Measurements from ENCODE around the gene PEAR1. TPM values are rescaled to one million over a fixed set of nuclear protein-coding genes. Genes with fewer than 3 reads are reported as not detected.

Gene PEAR1
- total and polyA plus RNA-seq, 2 donors (not counting 1 experiment from before 2014, with no cell fraction given): 0.03 TPM; not detected in 1

GRCh38 chr1:156851779-156852417 lies 41.6 kb upstream of the PEAR1 start:
- ChIA-PET CTCF (interaction anchor here (1.6 kb wide), 1 partner anchor 162 kb away, joined by 6 read pairs; no protein-coding TSS in a partner anchor), POLR2A (no interaction called here)
- TF ChIP-seq, protein P1, sequence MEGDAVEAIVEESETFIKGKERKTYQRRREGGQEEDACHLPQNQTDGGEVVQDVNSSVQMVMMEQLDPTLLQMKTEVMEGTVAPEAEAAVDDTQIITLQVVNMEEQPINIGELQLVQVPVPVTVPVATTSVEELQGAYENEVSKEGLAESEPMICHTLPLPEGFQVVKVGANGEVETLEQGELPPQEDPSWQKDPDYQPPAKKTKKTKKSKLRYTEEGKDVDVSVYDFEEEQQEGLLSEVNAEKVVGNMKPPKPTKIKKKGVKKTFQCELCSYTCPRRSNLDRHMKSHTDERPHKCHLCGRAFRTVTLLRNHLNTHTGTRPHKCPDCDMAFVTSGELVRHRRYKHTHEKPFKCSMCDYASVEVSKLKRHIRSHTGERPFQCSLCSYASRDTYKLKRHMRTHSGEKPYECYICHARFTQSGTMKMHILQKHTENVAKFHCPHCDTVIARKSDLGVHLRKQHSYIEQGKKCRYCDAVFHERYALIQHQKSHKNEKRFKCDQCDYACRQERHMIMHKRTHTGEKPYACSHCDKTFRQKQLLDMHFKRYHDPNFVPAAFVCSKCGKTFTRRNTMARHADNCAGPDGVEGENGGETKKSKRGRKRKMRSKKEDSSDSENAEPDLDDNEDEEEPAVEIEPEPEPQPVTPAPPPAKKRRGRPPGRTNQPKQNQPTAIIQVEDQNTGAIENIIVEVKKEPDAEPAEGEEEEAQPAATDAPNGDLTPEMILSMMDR (IDR thresholded peaks at IDR 0.05): no peak
- no peak for TF ChIP-seq EZH2 (IDR thresholded peaks at IDR 0.05; ENCODE audit: borderline replicate concordance, insufficient read depth, low read depth, low read length, poor library complexity, severe bottlenecking)
- Histone ChIP-seq H3K4me1 (ENCODE audit: control insufficient read depth in 2 of 2, insufficient read depth in 2 of 2, low read length in 2 of 2) (peaks cover 0 to 5% of the 10 kb centered on the region in 2 donors), H2AFZ (ENCODE audit: insufficient read depth, low read depth, low read length, poor library complexity, severe bottlenecking) (no peak overlapping the region), H4K20me1 (ENCODE audit: control insufficient read depth, insufficient read depth, low read length, poor library complexity, severe bottlenecking) (no peaks in the 10 kb centered on the region), H3K36me3 (replicated peaks in 1 of 2; ENCODE audit: control extremely low read depth in 1 of 2, control insufficient read depth in 1 of 2, extremely low read depth in 1 of 2, insufficient read depth in 2 of 2, low read length in 1 of 2) (no peaks in the 10 kb centered on the region), H3K9ac (ENCODE audit: low read length) (no peak overlapping the region), H3K4me2 (replicated peaks; ENCODE audit: low read depth, low read length, poor library complexity, severe bottlenecking) (no peak overlapping the region), H3K9me3 (ENCODE audit: control extremely low read depth in 1 of 3, control insufficient read depth in 2 of 3, insufficient read depth in 1 of 3, low read length in 2 of 3) (peaks cover 0 to 4% (median 0%) of the 10 kb centered on the region in 3 donors), H3K4me3 (ENCODE audit: control extremely low read depth in 1 of 5, extremely low read depth in 1 of 5, insufficient read depth in 1 of 5, low read depth in 2 of 5, low read length in 4 of 5) (no peak overlapping the region), H3K27ac (ENCODE audit: low read length in 2 of 2) (no peak overlapping the region), H3K27me3 (replicated peaks in 1 of 4; ENCODE audit: control extremely low read depth in 1 of 4, control insufficient read depth in 3 of 4, insufficient read depth in 4 of 4, low read length in 3 of 4) (peaks cover 0 to 27% (median 9%) of the 10 kb centered on the region in 4 experiments), H3K79me2 (ENCODE audit: control insufficient read depth, insufficient read depth, low read length) (no peaks in the 10 kb centered on the region)
- Mint-ChIP-seq H3K4me1 (peaks cover 10% of the 10 kb centered on the region), H3K27ac (no peak overlapping the region), H3K9me3 (ENCODE audit: insufficient read depth) (no peaks in the 10 kb centered on the region), H3K4me3 (no peak overlapping the region), H3K27me3 (peaks cover 63% of the 10 kb centered on the region)
- intact Hi-C loops (cut with micrococcal nuclease): no loop called here
- ATAC-seq (ENCODE audit: low read depth) (no peak), DNase-seq (no peak)
- 92% methylated on average over 17 of the region's 17 CpGs for WGBS (ENCODE audit: insufficient coverage)

GRCh38 chr1:156852418-156852874 lies 41.1 kb upstream of the PEAR1 start:
- Mint-ChIP-seq H3K27me3 (peaks cover 62% of the 10 kb centered on the region), H3K4me3 (no peak overlapping the region), H3K4me1 (peaks cover 10% of the 10 kb centered on the region), H3K27ac (no peak overlapping the region), H3K9me3 (ENCODE audit: insufficient read depth) (no peaks in the 10 kb centered on the region)
- Histone ChIP-seq H3K4me2 (replicated peaks; ENCODE audit: low read depth, low read length, poor library complexity, severe bottlenecking) (no peak overlapping the region), H2AFZ (ENCODE audit: insufficient read depth, low read depth, low read length, poor library complexity, severe bottlenecking) (no peak overlapping the region), H3K79me2 (ENCODE audit: control insufficient read depth, insufficient read depth, low read length) (no peaks in the 10 kb centered on the region), H3K27me3 (replicated peaks in 1 of 4; ENCODE audit: control extremely low read depth in 1 of 4, control insufficient read depth in 3 of 4, insufficient read depth in 4 of 4, low read length in 3 of 4) (peaks cover 0 to 28% (median 9%) of the 10 kb centered on the region in 4 experiments), H3K36me3 (replicated peaks in 1 of 2; ENCODE audit: control extremely low read depth in 1 of 2, control insufficient read depth in 1 of 2, extremely low read depth in 1 of 2, insufficient read depth in 2 of 2, low read length in 1 of 2) (no peaks in the 10 kb centered on the region), H3K9ac (ENCODE audit: low read length) (no peak overlapping the region), H3K4me1 (ENCODE audit: control insufficient read depth in 2 of 2, insufficient read depth in 2 of 2, low read length in 2 of 2) (peaks cover 0 to 5% of the 10 kb centered on the region in 2 donors), H4K20me1 (ENCODE audit: control insufficient read depth, insufficient read depth, low read length, poor library complexity, severe bottlenecking) (no peaks in the 10 kb centered on the region), H3K9me3 (ENCODE audit: control extremely low read depth in 1 of 3, control insufficient read depth in 2 of 3, insufficient read depth in 1 of 3, low read length in 2 of 3) (peaks cover 0 to 4% (median 0%) of the 10 kb centered on the region in 3 donors), H3K4me3 (ENCODE audit: control extremely low read depth in 1 of 5, extremely low read depth in 1 of 5, insufficient read depth in 1 of 5, low read depth in 2 of 5, low read length in 4 of 5) (no peak overlapping the region), H3K27ac (ENCODE audit: low read length in 2 of 2) (no peak overlapping the region)
- whole genome bisulfite sequencing (ENCODE audit: insufficient coverage): 88% methylated on average over 6 of the region's 9 CpGs
- ChIA-PET POLR2A (no interaction called here), CTCF (interaction anchor here (0.6 to 1.6 kb wide), 3 partner anchors 57 to 442 kb away, joined by 3 to 6 read pairs (median 3); no protein-coding TSS in a partner anchor)
- TF ChIP-seq EZH2 (IDR thresholded peaks at IDR 0.05; ENCODE audit: borderline replicate concordance, insufficient read depth, low read depth, low read length, poor library complexity, severe bottlenecking): no peak
- TF ChIP-seq, protein P1 (IDR thresholded peaks at IDR 0.05): no peak
- ATAC-seq (ENCODE audit: low read depth) (no peak), DNase-seq (no peak)
- intact Hi-C loops (cut with micrococcal nuclease): no loop called here

All from B cell (primary cell).